ENCODE measurements around the gene MFAP1. TPM values are rescaled to one million over a fixed set of nuclear protein-coding genes. Genes with fewer than 3 reads are reported as not detected.

The MFAP1 gene
- total and polyA plus RNA-seq, 7 donors = 17.2 to 31.4 (median 20.9) TPM

GRCh38 chr15:43789409-43789808 is 35.1 kb downstream of the MFAP1 start:
- H3K4me3 ChIP-seq = no peak overlapping the region
- H3K27me3 ChIP-seq (ENCODE audit: insufficient read depth in 3 of 3, low read length in 2 of 3) = no peaks in the 10 kb centered on the region
- DNase-seq = no peak
- H3K9me3 ChIP-seq = no peaks in the 10 kb centered on the region
- 88 to 93% (median 93%) methylated on average over 3 of the region's 3 CpGs for WGBS, 3 donors
- intact Hi-C loops (cut with DNase I) = no loop called here
- no peak for TF ChIP-seq CTCF (IDR thresholded peaks at IDR 0.05)
- no peak for ATAC-seq
- H3K36me3 ChIP-seq (ENCODE audit: insufficient read depth in 1 of 2, low read depth in 1 of 2) = peaks cover 0 to 13% of the 10 kb centered on the region in 2 donors
- H3K27ac ChIP-seq = no peak overlapping the region
- peaks cover 13% of the 10 kb centered on the region for H3K4me1 ChIP-seq

GRCh38 chr15:43779016-43779415 is 45.5 kb downstream of the MFAP1 start:
- no peak overlapping the region for H3K27ac ChIP-seq
- TF ChIP-seq CTCF (IDR thresholded peaks at IDR 0.05) = no peak
- WGBS, 3 donors = 85 to 91% (median 85%) methylated on average over 1 of the region's 1 CpG
- intact Hi-C loops (cut with DNase I) = no loop called here
- H3K4me3 ChIP-seq = no peak overlapping the region
- peaks cover 0 to 3% of the 10 kb centered on the region in 2 donors for H3K36me3 ChIP-seq (ENCODE audit: insufficient read depth in 1 of 2, low read depth in 1 of 2)
- H3K27me3 ChIP-seq (ENCODE audit: insufficient read depth in 3 of 3, low read length in 2 of 3) = no peaks in the 10 kb centered on the region
- ATAC-seq (no peak), DNase-seq (no peak)
- peaks cover 4% of the 10 kb centered on the region for H3K4me1 ChIP-seq
- no peaks in the 10 kb centered on the region for H3K9me3 ChIP-seq

GRCh38 chr15:43777267-43777914 is 47.1 kb downstream of the MFAP1 start:
- DNase-seq = peak; percentile 76 to 87
- Histone ChIP-seq H3K4me1 (peaks cover 4% of the 10 kb centered on the region), H3K27me3 (ENCODE audit: insufficient read depth in 3 of 3, low read length in 2 of 3) (no peaks in the 10 kb centered on the region), H3K36me3 (ENCODE audit: insufficient read depth in 1 of 2, low read depth in 1 of 2) (peaks cover 3 to 19% of the 10 kb centered on the region in 2 donors), H3K27ac (peak overlapping the region; percentile 74), H3K4me3 (peak overlapping the region; percentile 78), H3K9me3 (no peaks in the 10 kb centered on the region)
- peak; percentile 64 for TF ChIP-seq CTCF (IDR thresholded peaks at IDR 0.05)
- intact Hi-C loops (cut with DNase I) = no loop called here
- WGBS, 3 donors = 2 to 3% (median 3%) methylated on average over 28 to 31 of the region's 31 CpGs
- ATAC-seq = peak; percentile 72 to 83 (median 78)

GRCh38 chr15:43776718-43777266 is 47.7 kb downstream of the MFAP1 start, which contains the start of gene ELL3:
TSS of gene ELL3 (minus strand) at chr15:43776966. CDS start at chr15:43776901, 65 bp downstream.
- Histone ChIP-seq H3K27me3 (ENCODE audit: insufficient read depth in 3 of 3, low read length in 2 of 3) (no peaks in the 10 kb centered on the region), H3K27ac (peak within 1 kb of the TSS; percentile 74), H3K4me3 (peak within 1 kb of the TSS; percentile 78), H3K4me1 (peaks cover 4% of the 10 kb centered on the region), H3K36me3 (ENCODE audit: insufficient read depth in 1 of 2, low read depth in 1 of 2) (peaks cover 5 to 25% of the 10 kb centered on the region in 2 donors), H3K9me3 (no peaks in the 10 kb centered on the region)
- TF ChIP-seq CTCF (IDR thresholded peaks at IDR 0.05) = no peak
- 0 to 2% (median 2%) methylated on average over 39 to 41 of the region's 41 CpGs for WGBS, 3 donors
- ATAC-seq = peak; percentile 73 to 87 (median 82)
- peak; percentile 81 to 85 for DNase-seq
- intact Hi-C loops (cut with DNase I) = no loop called here

All from psoas muscle (tissue), 8 donors.